GM18507 (cell line): ENCODE measurements around the gene MAP9.
"Not testable (repeated sequence)": the region's sequence is repeated elsewhere in the genome, so short reads cannot be mapped to it uniquely, and the experiment has no call there.

Source experiments
- DNase-seq: peaks from one replicate; pipeline ENCODE4 v3.0.0; 2011; ENCODE audit warnings: low read depth; ENCODE audit not compliant: insufficient read length; ENCODE audit errors: extremely low spot score
- FAIRE-seq: peaks from 2 replicates; lab custom pipeline; 2011; peaks lifted over from hg19 to GRCh38; lab: Jason Lieb, UNC

MAP9 gene

GRCh38 chr4:155376387-155377268 lies at the start of gene MAP9:
MAP9 (minus strand) TSS chr4:155376965; CDS start chr4:155375850, 1,115 bp downstream.
- FAIRE-seq (peak; percentile 98), DNase-seq (peak; percentile 73)

- not testable (repeated sequence) for FAIRE-seq, DNase-seq
These were observed 48.0 kb upstream of the MAP9 start for GRCh38 chr4:155424778-155425177.

GRCh38 chr4:155423671-155424070 lies 46.9 kb upstream of the MAP9 start:
- no peak for FAIRE-seq
- DNase-seq = no peak

- FAIRE-seq (no peak), DNase-seq (no peak)
These were observed 42.5 kb upstream of the MAP9 start for GRCh38 chr4:155419266-155419665.

- DNase-seq = no peak
- no peak for FAIRE-seq
These were observed 38.9 kb upstream of the MAP9 start for GRCh38 chr4:155415662-155416061.

- DNase-seq = no peak
- no peak for FAIRE-seq
These were observed 36.7 kb upstream of the MAP9 start for GRCh38 chr4:155413451-155413850.

- no peak for FAIRE-seq
- DNase-seq = no peak
These were observed 34.8 kb upstream of the MAP9 start for GRCh38 chr4:155411546-155411945.

GRCh38 chr4:155408796-155409195 lies 32.0 kb upstream of the MAP9 start:
- no peak for DNase-seq
- FAIRE-seq = no peak

- DNase-seq = no peak
- FAIRE-seq = no peak
These were observed 30.7 kb upstream of the MAP9 start for GRCh38 chr4:155407480-155407879.

GRCh38 chr4:155405059-155405458 lies 28.3 kb upstream of the MAP9 start:
- DNase-seq (no peak), FAIRE-seq (no peak)

GRCh38 chr4:155403886-155404285 lies 27.1 kb upstream of the MAP9 start:
- no peak for DNase-seq
- FAIRE-seq = no peak

GRCh38 chr4:155402941-155403340 lies 26.2 kb upstream of the MAP9 start:
- DNase-seq (no peak), FAIRE-seq (no peak)

- no peak for DNase-seq
- FAIRE-seq = no peak
These were observed 24.1 kb upstream of the MAP9 start for GRCh38 chr4:155400893-155401292.

- FAIRE-seq = no peak
- no peak for DNase-seq
These were observed 23.4 kb upstream of the MAP9 start for GRCh38 chr4:155399974-155400697.

- DNase-seq (no peak), FAIRE-seq (no peak)
These were observed 15.9 kb upstream of the MAP9 start for GRCh38 chr4:155392481-155393184.

GRCh38 chr4:155391932-155392331 lies 15.2 kb upstream of the MAP9 start:
- FAIRE-seq = no peak
- DNase-seq = no peak

- FAIRE-seq (no peak), DNase-seq (no peak)
These were observed 11.4 kb upstream of the MAP9 start for GRCh38 chr4:155388162-155388561.

GRCh38 chr4:155383541-155383940 lies 6.8 kb upstream of the MAP9 start:
- DNase-seq = no peak
- no peak for FAIRE-seq

- DNase-seq (no peak), FAIRE-seq (no peak)
These were observed 511 bp upstream of the MAP9 start for GRCh38 chr4:155377276-155377675.

GRCh38 chr4:155371432-155372043 lies 5.2 kb downstream of the MAP9 start:
- peak; percentile 29 for FAIRE-seq

More at GRCh38 chr4:155371432-155372043, 5.2 kb downstream of the MAP9 start:
- no peak for DNase-seq
